GM21825 (cell line): Measurements from ENCODE around the gene FMR1NB.
A peak's percentile ranks its signal among the peaks of the same experiment; 100 is the strongest.

Experiments used
- ATAC-seq: cut with Tn5 transposase; IDR thresholded peaks from one replicate; pipeline ENCODE4 v1.9.1; 2021; ENCODE audit warnings: mild to moderate bottlenecking, moderate library complexity; ENCODE audit not compliant: unreplicated experiment

FMR1NB gene

GRCh38 chrX:147981038-147981752 is at the start of gene FMR1NB:
Gene FMR1NB, plus strand, starts transcription at chrX:147981337. Its CDS starts 66 bp downstream, at chrX:147981403.
- no peak for ATAC-seq

- no peak for ATAC-seq
Measured at GRCh38 chrX:147933815-147934214, 47.3 kb upstream of the FMR1NB start.

DNA sequence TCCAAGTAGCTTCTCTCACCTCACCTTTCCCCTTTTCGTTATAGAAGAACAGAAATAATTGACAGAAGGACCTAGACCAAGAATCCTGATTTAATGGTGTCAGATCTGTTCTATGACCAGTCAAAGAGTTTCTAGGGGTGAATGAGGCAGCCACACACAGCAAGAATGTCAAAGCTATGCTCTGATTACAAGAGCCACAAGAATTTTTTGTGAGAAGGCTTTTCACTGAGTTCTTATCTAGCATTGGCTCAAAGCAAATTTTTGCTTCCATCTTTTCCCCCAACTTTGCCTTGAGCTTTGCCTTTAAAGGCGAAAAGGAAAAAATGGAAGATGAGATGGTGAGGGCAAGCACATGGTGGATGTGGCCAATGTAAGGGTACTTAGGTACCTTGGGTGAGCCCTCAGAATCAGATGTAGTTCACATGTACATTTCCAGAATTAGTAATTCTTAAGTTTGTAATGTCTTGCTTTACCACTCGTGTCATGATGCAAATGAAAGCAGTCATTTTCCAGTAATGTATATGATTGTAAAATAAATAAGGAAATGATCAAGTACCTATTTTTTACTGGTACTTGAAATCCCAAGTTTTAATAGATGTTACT is 45.9 kb upstream of the FMR1NB start:
- no peak for ATAC-seq

DNA sequence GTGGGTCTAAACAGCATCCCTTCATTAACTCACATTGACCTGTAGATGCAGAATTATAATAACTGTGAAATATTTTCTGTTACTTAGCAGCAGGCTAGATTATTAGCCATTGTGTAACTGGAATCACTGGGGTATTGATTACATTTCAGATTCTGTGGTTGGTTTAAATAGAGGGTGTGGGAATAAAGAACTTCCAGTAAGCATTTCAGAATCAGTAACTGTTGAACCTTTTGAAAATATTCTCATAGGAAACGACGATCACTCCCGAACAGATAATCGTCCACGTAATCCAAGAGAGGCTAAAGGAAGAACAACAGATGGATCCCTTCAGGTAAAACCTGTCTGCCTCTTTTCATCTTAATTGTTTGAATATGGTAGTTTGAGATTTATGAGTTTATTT is 35.9 kb upstream of the FMR1NB start:
- ATAC-seq, result no peak

GRCh38 chrX:147948531-147948930 is 32.6 kb upstream of the FMR1NB start:
- no peak for ATAC-seq

GRCh38 chrX:147950352-147950751 is 30.8 kb upstream of the FMR1NB start:
- ATAC-seq, result no peak

- ATAC-seq, result no peak
Measured at GRCh38 chrX:147953976-147954375, 27.2 kb upstream of the FMR1NB start.

DNA sequence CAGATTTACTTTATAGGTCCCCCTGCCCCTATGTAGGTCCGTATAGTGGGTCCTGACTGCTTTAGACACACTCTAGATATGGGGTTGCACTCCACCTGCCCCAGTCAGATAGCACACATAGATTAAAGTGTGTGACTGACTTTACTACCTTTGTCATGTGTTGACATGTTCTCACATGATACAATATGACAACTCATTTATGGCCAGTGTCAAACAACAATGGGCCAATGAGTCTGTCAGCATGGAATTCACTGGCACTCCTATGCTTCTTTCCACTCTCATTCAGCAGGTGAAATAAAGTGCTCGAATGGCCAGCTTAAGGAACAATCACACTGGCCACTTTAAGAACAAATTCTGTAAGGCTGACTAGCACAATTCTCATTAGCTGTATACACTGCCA is 23.8 kb upstream of the FMR1NB start:
- no peak for ATAC-seq

DNA sequence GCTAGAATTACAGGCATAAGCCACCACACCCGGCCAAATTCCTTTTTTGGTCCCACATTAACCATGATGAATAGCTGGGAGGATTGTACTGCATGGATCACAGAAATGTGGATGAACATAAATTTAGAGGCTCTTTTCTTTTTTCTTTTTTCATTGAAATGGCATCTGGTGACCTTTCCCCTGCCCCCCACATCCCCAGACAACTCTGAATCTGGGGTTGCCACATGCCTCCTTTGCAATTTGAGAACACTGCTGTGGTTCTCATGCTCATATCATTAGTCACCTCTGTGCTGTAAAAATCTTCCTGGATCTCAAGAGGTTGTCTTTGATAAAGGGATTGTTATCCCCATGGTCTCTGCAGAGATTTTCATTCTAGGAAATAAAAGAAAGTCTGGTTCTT is 22.8 kb upstream of the FMR1NB start:
- no peak for ATAC-seq

- no peak for ATAC-seq
Measured at GRCh38 chrX:147960722-147961121, 20.4 kb upstream of the FMR1NB start.

- ATAC-seq, result no peak
Measured at GRCh38 chrX:147962476-147962875, 18.7 kb upstream of the FMR1NB start.

GRCh38 chrX:147978931-147979330 is 2.2 kb upstream of the FMR1NB start:
- no peak for ATAC-seq

DNA sequence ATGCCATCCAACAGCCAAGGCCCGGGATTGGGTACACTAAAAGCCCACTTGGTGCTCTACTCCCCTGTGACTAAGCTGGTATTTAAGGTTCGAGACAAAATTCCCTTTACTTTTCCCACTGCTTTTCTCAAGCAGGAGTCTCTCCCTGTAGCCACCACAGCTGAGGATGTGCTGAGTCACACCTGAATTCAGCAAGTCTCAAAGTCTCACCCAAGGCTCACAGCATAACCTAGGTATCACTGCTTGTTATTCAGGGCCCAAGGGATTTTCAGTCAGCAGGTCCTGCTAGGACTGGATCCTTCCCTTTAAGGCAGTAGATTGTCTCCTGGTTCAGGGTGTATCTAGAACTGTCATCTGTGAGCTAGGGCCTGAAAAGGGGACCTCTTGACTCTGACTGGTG is 39.2 kb downstream of the FMR1NB start:
- no peak for ATAC-seq

DNA sequence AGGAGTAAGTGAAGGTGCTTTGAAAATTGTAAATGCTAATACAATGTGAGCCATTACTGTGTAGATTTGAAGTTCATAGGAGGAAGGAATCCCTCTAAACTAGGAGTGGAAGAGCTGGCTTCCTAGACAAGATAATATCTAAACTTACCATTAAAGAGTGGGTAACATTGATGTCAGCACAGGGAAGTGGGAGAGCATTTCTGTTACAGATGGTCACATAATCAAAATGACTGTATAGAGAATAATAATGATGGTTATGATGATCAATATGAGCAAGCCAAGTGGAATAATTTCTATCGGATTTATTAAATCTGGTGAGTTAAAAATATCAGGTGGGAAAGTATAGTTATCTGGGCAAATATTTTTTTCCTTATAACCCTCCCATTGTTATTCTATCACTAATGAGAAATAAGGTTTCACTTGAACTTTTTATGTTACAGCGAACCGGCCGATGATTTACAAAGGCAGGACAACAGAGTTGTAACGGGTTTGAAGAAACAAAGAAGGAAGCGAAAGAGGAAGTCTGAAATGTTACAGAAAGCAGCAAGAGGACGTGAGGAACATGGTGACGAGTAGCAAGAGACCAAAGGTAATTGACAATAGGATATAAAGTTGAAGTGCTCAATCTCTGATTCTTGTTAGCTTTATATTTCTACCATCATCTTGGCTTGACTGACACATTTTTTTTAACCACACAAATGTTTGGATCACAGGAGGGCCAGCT is 43.5 kb downstream of the FMR1NB start:
- peak; percentile 84 for ATAC-seq

DNA sequence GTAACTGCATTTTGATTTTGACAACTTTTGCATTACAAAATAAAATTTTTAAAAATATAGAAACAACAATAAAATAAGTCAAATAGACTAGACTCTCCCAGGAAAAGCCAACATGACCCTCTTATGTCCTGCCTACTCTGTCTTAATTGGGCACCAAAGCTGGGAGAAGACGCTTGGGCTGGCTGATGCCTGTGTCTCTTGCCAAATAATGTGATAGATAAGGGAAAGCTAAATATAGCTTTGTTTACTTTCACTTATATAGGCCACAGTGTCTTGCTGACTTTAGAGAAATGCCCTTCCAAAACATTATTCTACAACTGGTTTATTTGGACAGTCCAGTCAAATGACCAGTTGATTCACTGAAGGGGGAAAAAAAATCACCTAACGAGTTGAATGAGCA is 54.2 kb downstream of the FMR1NB start:
- ATAC-seq, result no peak

GRCh38 chrX:148037020-148037419 is 55.9 kb downstream of the FMR1NB start:
- ATAC-seq, result no peak

- ATAC-seq, result no peak
Measured at GRCh38 chrX:148043271-148043855, 62.2 kb downstream of the FMR1NB start.

GRCh38 chrX:148047200-148047599 is 66.1 kb downstream of the FMR1NB start:
- no peak for ATAC-seq

GRCh38 chrX:148049441-148049840 is 68.3 kb downstream of the FMR1NB start:
- no peak for ATAC-seq

DNA sequence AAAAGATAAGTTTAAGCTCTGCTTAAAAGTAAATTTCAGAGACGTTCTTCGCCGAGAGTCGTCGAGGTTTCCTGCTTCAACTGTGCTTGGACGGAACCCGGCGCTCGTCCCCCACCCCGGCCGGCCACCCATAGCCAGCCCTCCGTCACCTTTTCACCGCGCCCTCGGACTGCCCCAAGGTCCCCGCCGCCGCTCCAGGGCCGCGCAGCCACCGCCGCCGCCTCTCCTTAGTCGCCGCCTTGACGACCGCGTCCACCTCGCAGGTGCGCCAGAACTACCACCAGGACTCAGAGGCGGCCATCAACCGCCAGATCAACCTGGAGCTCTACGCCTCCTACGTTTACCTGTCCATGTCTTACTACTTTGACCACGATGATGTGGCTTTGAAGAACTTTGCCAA is 70.8 kb downstream of the FMR1NB start:
- ATAC-seq, result no peak

DNA sequence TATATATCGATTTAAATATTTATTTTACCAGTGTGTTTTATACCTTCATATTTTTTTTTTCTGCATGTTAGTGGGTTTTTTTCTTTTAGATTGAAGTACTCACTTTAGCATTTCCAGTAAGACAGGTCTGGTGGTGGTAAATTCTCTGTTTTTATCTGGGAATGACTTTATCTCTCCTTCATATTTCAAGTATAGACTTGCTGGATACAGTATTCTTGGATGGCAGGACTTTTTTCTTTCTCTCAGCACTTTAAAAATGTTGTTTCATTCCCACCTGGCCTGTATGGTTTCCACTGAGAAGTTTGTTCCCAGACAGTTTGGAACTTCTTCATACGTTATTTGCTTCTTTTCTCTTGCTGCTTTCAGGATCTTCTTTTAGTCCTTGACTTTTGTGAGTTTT is 86.1 kb downstream of the FMR1NB start:
- ATAC-seq, result no peak
